Erythroblast (primary cell): ENCODE results near the gene ADAMTS2.

Experiments
- GATA1 ChIP-seq: IDR thresholded peaks from 2 replicates; pipeline ENCODE4 v1.6.1; 2011; ENCODE audit warnings: low read depth, mild to moderate bottlenecking, control low read depth, low read length, moderate library complexity
- POLR2A ChIP-seq: IDR thresholded peaks from 2 replicates; pipeline ENCODE4 v1.6.1; 2011; ENCODE audit warnings: mild to moderate bottlenecking, low read length

- TF ChIP-seq POLR2A (no peak), GATA1 (no peak)
Observed at GRCh38 chr5:179288101-179288808, 57.0 kb downstream of the ADAMTS2 start.
